ENCODE data around the gene CORT. TPM values are rescaled to one million over a fixed set of nuclear protein-coding genes. Genes with fewer than 3 reads are reported as not detected.
A peak's percentile ranks its signal among the peaks of the same experiment; 100 is the strongest.
"Not testable (repeated sequence)": the region's sequence is repeated elsewhere in the genome, so short reads cannot be mapped to it uniquely, and the experiment has no call there.

Gene CORT
- total RNA-seq, 2 experiments from 2014 or later = 0.73 TPM; not detected in 1

- Mint-ChIP-seq H3K27me3 (no peaks in the 10 kb centered on the region), H3K4me3 (no peak overlapping the region), H3K9me3 (ENCODE audit: low read depth) (no peaks in the 10 kb centered on the region), H3K27ac (peak overlapping the region; percentile 23), H3K36me3 (peaks cover 6% of the 10 kb centered on the region), H3K4me1 (peaks cover 5% of the 10 kb centered on the region)
- CTCF ChIA-PET = interaction anchor here (0.9 to 1.5 kb wide), 5 partner anchors 12 to 50 kb away, joined by 3 to 5 read pairs (median 3); no protein-coding TSS in a partner anchor
- DNase-seq (no peak), ATAC-seq (peak; percentile 39)
These were observed 4.9 kb upstream of the CORT start for GRCh38 chr1:10444795-10445397.

- Mint-ChIP-seq H3K27ac (no peak overlapping the region), H3K36me3 (peaks cover 4% of the 10 kb centered on the region), H3K9me3 (ENCODE audit: low read depth) (no peaks in the 10 kb centered on the region), H3K4me3 (no peak overlapping the region), H3K4me1 (peaks cover 5% of the 10 kb centered on the region), H3K27me3 (no peaks in the 10 kb centered on the region)
- ATAC-seq (no peak), DNase-seq (no peak)
- CTCF ChIA-PET = interaction anchor here (0.9 to 1.0 kb wide), 2 partner anchors 10 to 47 kb away, joined by 3 read pairs; no protein-coding TSS in a partner anchor
These were observed 2.9 kb upstream of the CORT start for GRCh38 chr1:10446790-10447422.

DNA sequence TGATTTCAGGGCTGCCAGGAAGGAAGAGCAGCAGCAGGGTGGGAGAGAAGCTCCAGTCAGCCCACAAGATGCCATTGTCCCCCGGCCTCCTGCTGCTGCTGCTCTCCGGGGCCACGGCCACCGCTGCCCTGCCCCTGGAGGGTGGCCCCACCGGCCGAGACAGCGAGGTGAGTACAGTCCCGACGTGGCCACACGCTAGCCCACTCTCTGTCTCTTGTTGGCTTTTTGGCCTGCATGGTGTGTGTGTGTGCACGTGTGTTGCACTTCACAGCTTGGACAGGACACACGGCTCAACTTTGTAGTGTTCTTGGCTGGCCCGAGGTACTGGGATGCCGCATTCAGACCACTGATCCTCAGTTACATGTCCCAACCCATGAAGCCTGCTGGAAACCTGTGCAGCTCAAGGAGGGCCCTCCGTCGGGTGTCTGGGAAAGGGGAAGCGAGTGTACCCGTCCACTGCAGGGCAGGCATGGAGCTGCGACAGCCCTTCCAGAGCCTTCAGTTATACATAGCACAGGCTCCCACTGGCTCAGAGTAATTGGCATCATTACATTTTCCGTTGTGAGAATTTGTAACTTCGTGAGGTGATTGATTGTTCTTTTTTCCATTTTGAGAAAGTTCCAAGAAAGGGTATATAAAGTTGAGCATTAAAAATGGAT lies 454 bp downstream of the CORT start:
- Mint-ChIP-seq H3K4me1 (peaks cover 2% of the 10 kb centered on the region), H3K9me3 (ENCODE audit: low read depth) (no peaks in the 10 kb centered on the region), H3K36me3 (peaks cover 4% of the 10 kb centered on the region), H3K4me3 (no peak overlapping the region), H3K27me3 (no peaks in the 10 kb centered on the region), H3K27ac (no peak overlapping the region)
- CTCF ChIA-PET = interaction anchor here (1.2 kb wide), 1 partner anchor 44 kb away, joined by 3 read pairs; no protein-coding TSS in a partner anchor
- DNase-seq (no peak), ATAC-seq (no peak)

- CTCF ChIA-PET = no interaction called here
- DNase-seq = no peak
These were observed 1.0 kb downstream of the CORT start for GRCh38 chr1:10450836-10451235.

DNA sequence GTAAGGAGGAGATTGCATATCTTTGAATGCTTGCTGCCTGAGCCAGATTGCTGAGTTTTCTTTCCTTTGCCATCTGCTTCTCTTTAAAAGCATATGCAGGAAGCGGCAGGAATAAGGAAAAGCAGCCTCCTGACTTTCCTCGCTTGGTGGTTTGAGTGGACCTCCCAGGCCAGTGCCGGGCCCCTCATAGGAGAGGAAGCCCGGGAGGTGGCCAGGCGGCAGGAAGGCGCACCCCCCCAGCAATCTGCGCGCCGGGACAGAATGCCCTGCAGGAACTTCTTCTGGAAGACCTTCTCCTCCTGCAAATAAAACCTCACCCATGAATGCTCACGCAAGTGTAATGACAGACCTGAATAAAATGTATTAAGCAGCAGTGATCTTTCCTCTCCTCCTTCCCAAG lies 1.5 kb downstream of the CORT start:
- no peak overlapping the region for H3K4me3 Mint-ChIP-seq
- DNase-seq (no peak), ATAC-seq (no peak)
- peaks cover 9% of the 10 kb centered on the region for H3K36me3 Mint-ChIP-seq
- H3K9me3 Mint-ChIP-seq (ENCODE audit: low read depth) = no peaks in the 10 kb centered on the region
- H3K27ac Mint-ChIP-seq = no peak overlapping the region
- H3K27me3 Mint-ChIP-seq = no peaks in the 10 kb centered on the region
- peaks cover 2% of the 10 kb centered on the region for H3K4me1 Mint-ChIP-seq
- CTCF ChIA-PET = interaction anchor here (1.2 to 3.7 kb wide), 3 partner anchors 13 to 43 kb away, joined by 5 to 15 read pairs (median 5); partner anchors contain the start of gene CENPS

More at GRCh38 chr1:10450836-10451235, 1.0 kb downstream of the CORT start:
- Mint-ChIP-seq H3K9me3 (ENCODE audit: low read depth) (no peaks in the 10 kb centered on the region), H3K4me3 (no peak overlapping the region), H3K36me3 (peaks cover 4% of the 10 kb centered on the region), H3K27me3 (no peaks in the 10 kb centered on the region), H3K4me1 (peaks cover 2% of the 10 kb centered on the region), H3K27ac (no peak overlapping the region)
- ATAC-seq = no peak

GRCh38 chr1:10456048-10456447 lies 6.2 kb downstream of the CORT start:
- no peak overlapping the region for H3K4me3 Mint-ChIP-seq
- H3K27ac Mint-ChIP-seq = no peak overlapping the region
- no peaks in the 10 kb centered on the region for H3K27me3 Mint-ChIP-seq
- H3K4me1 Mint-ChIP-seq = peaks cover 9% of the 10 kb centered on the region
- ATAC-seq (no peak), DNase-seq (no peak)
- H3K9me3 Mint-ChIP-seq (ENCODE audit: low read depth) = no peaks in the 10 kb centered on the region
- H3K36me3 Mint-ChIP-seq = peaks cover 20% of the 10 kb centered on the region
- CTCF ChIA-PET = interaction anchor here (0.6 to 1.7 kb wide), 5 partner anchors 9 to 244 kb away, joined by 3 to 6 read pairs (median 3); no protein-coding TSS in a partner anchor

DNA sequence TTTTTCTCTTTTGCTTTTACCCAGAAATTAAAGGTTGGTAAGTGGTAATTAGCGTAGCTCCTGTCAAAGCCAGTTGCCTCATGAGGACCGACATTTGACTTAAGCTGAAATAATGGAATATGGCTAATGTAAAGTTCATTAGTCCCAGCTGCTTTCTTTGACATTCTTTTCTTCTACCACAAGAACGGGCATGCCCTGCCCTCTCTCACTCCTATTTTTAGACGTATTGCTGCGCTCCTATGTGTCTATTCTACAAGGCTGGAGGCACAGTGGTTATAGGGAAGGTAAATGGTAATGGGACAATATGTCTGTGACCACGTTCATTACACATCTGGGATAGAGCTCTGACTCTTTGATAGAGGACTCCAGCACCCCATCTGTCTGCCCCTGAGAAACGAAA lies 6.8 kb downstream of the CORT start:
- Mint-ChIP-seq H3K27ac (no peak overlapping the region), H3K4me3 (no peak overlapping the region), H3K36me3 (peaks cover 26% of the 10 kb centered on the region), H3K9me3 (ENCODE audit: low read depth) (no peaks in the 10 kb centered on the region), H3K4me1 (peaks cover 9% of the 10 kb centered on the region), H3K27me3 (no peaks in the 10 kb centered on the region)
- no peak for DNase-seq
- ATAC-seq = no peak
- CTCF ChIA-PET = interaction anchor here (0.6 to 1.7 kb wide), 5 partner anchors 10 to 245 kb away, joined by 3 to 6 read pairs (median 3); no protein-coding TSS in a partner anchor

DNA sequence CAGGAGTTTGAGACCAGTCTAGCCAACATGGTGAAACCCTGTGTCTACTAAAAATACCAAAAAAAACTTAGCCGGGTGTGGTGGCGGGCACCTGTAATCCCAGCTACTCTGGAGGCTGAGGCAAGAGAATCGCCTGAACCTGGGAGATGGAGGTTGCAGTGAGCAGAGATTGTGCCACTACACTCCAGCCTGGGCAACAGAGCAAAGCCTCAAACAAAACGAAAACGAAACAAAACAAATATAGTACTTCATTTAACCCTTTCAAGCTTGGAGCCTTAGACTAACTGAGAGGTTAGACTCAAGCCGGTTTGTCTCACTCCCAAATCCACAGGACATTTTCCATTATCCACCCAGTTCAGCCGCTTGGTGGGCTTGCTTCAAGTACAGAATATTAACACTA lies 7.6 kb downstream of the CORT start:
- not testable (repeated sequence) for H3K4me1 Mint-ChIP-seq; DNase-seq; H3K4me3 Mint-ChIP-seq; H3K27me3 Mint-ChIP-seq; H3K9me3 Mint-ChIP-seq (ENCODE audit: low read depth)
- CTCF ChIA-PET = interaction anchor here (0.7 to 1.3 kb wide), 3 partner anchors 13 to 48 kb away, joined by 3 to 5 read pairs (median 3); no protein-coding TSS in a partner anchor
- Mint-ChIP-seq H3K36me3 (peaks cover 30% of the 10 kb centered on the region), H3K27ac (peak overlapping the region; percentile 14)
- ATAC-seq = peak; percentile 33

DNA sequence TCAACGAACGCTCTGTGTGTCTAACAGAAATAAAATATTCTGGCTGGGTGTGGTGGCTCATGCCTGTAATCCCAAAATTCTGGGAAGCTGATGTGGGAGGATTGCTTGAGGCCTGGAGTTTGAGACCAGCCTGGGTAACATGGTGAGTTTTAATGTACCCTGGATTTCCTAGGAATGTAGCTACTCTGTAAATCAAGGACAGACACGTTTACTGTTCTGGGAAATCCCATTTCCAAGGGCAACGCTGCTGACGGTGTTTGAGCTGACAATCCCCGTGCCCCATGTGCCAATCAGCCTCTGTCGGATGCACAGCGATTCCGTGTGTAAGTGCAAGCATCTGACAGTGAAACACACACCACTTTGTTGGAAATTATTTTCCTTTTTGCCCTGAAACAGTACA lies 8.0 kb downstream of the CORT start:
- DNase-seq = no peak
- peaks cover 31% of the 10 kb centered on the region for H3K36me3 Mint-ChIP-seq
- ATAC-seq = no peak
- H3K27me3 Mint-ChIP-seq = no peaks in the 10 kb centered on the region
- no peak overlapping the region for H3K4me3 Mint-ChIP-seq
- CTCF ChIA-PET = interaction anchor here (0.7 to 0.9 kb wide), 3 partner anchors 27 to 48 kb away, joined by 3 to 6 read pairs (median 5); no protein-coding TSS in a partner anchor
- H3K4me1 Mint-ChIP-seq = peaks cover 9% of the 10 kb centered on the region
- H3K9me3 Mint-ChIP-seq (ENCODE audit: low read depth) = no peaks in the 10 kb centered on the region
- H3K27ac Mint-ChIP-seq = peak overlapping the region; percentile 52

DNA sequence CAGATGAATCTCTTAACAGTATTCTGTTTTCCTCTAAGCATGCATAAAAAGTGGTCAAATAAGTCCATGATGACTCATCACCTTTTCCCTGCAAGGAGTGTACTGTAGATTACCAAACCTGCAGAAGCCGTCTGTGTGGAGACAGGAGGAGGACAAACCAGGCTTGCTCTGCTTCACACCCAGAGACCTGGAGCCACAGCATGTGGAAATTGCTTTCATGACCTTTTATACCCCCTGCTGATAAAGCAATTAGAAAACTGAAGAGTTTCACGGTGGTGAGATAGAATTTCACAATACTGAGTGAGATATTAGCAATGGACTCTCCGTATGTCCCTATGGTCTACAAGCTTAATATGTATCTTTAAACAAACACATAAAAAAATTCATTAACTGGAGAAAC lies 9.4 kb downstream of the CORT start:
- Mint-ChIP-seq H3K27ac (no peak overlapping the region), H3K4me1 (peaks cover 9% of the 10 kb centered on the region), H3K9me3 (ENCODE audit: low read depth) (no peaks in the 10 kb centered on the region), H3K4me3 (no peak overlapping the region), H3K27me3 (no peaks in the 10 kb centered on the region), H3K36me3 (peaks cover 39% of the 10 kb centered on the region)
- DNase-seq = no peak
- CTCF ChIA-PET = interaction anchor here (0.7 kb wide), 1 partner anchor 52 kb away, joined by 3 read pairs; no protein-coding TSS in a partner anchor
- no peak for ATAC-seq

- Mint-ChIP-seq H3K36me3 (peaks cover 36% of the 10 kb centered on the region), H3K9me3 (ENCODE audit: low read depth) (no peaks in the 10 kb centered on the region), H3K4me1 (peaks cover 10% of the 10 kb centered on the region), H3K4me3 (no peak overlapping the region), H3K27ac (no peak overlapping the region), H3K27me3 (no peaks in the 10 kb centered on the region)
- ATAC-seq (no peak), DNase-seq (no peak)
- CTCF ChIA-PET = interaction anchor here (1.2 to 1.5 kb wide), 3 partner anchors 11 to 125 kb away, joined by 3 to 6 read pairs (median 4); partner anchors contain the start of gene CENPS
These were observed 17.2 kb downstream of the CORT start for GRCh38 chr1:10467078-10467477.

- H3K27me3 Mint-ChIP-seq = no peaks in the 10 kb centered on the region
- no peak overlapping the region for H3K27ac Mint-ChIP-seq
- ATAC-seq = no peak
- peaks cover 19% of the 10 kb centered on the region for H3K36me3 Mint-ChIP-seq
- no peak overlapping the region for H3K4me3 Mint-ChIP-seq
- peaks cover 28% of the 10 kb centered on the region for H3K4me1 Mint-ChIP-seq
- no peaks in the 10 kb centered on the region for H3K9me3 Mint-ChIP-seq (ENCODE audit: low read depth)
- DNase-seq = no peak
- CTCF ChIA-PET = interaction anchor here (0.7 to 1.2 kb wide), 2 partner anchors 10 to 25 kb away, joined by 3 to 5 read pairs; no protein-coding TSS in a partner anchor
These were observed 20.2 kb downstream of the CORT start for GRCh38 chr1:10470043-10470442.
